ENCODE data around the gene FAN1. TPM values are rescaled to one million over a fixed set of nuclear protein-coding genes. Genes with fewer than 3 reads are reported as not detected.

The FAN1 gene
- total RNA-seq, 4 donors from 2014 or later: 8.2 to 22.3 (median 18.2) TPM

DNA sequence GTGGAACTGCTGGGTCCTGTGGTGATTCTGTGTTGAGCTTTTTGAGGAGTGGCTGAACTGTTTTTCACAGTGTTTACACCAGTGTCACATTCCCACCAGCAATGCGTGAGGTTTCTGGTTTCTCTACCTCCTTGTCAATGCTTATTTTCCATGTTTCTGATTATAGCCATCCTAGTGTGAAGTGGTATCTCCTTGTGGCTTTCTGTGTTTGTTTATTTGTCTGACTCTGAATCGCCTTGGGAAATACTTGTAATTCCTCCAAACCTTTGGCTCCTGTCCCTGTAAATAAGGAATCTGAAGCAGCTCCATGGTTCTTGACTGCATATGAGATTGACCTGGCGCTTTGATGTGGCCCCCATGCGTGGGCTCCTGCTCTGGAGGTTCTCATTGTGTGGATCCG is 20.6 kb downstream of the FAN1 start:
- Histone ChIP-seq H3K27me3 (no peaks in the 10 kb centered on the region), H3K36me3 (peaks cover 0 to 87% (median 0%) of the 10 kb centered on the region in 3 donors), H3K27ac (no peak overlapping the region)

GRCh38 chr15:30925686-30926085 is 22.0 kb downstream of the FAN1 start:
- Histone ChIP-seq H3K27me3 (no peaks in the 10 kb centered on the region), H3K9me3 (no peaks in the 10 kb centered on the region), H3K27ac (no peak overlapping the region), H3K4me3 (no peak overlapping the region), H3K36me3 (peaks cover 0 to 91% (median 0%) of the 10 kb centered on the region in 3 donors), H3K4me1 (no peaks in the 10 kb centered on the region)
- DNase-seq: no peak
- TF ChIP-seq CTCF (IDR thresholded peaks at IDR 0.05) (no peak), POLR2A (IDR thresholded peaks at IDR 0.05) (no peak)

More for the DNA sequence above, 20.6 kb downstream of the FAN1 start:
- Histone ChIP-seq H3K9me3 (no peaks in the 10 kb centered on the region), H3K4me1 (no peaks in the 10 kb centered on the region), H3K4me3 (no peak overlapping the region)
- TF ChIP-seq CTCF (IDR thresholded peaks at IDR 0.05): no peak
- TF ChIP-seq POLR2A (IDR thresholded peaks at IDR 0.05): no peak
- no peak for DNase-seq

GRCh38 chr15:30926161-30926560 is 22.4 kb downstream of the FAN1 start:
- Histone ChIP-seq H3K4me1 (no peaks in the 10 kb centered on the region), H3K36me3 (peaks cover 0 to 91% (median 0%) of the 10 kb centered on the region in 3 donors), H3K27ac (no peak overlapping the region), H3K4me3 (no peak overlapping the region), H3K9me3 (no peaks in the 10 kb centered on the region), H3K27me3 (no peaks in the 10 kb centered on the region)
- DNase-seq: no peak
- TF ChIP-seq POLR2A (IDR thresholded peaks at IDR 0.05): no peak
- TF ChIP-seq CTCF (IDR thresholded peaks at IDR 0.05): no peak

DNA sequence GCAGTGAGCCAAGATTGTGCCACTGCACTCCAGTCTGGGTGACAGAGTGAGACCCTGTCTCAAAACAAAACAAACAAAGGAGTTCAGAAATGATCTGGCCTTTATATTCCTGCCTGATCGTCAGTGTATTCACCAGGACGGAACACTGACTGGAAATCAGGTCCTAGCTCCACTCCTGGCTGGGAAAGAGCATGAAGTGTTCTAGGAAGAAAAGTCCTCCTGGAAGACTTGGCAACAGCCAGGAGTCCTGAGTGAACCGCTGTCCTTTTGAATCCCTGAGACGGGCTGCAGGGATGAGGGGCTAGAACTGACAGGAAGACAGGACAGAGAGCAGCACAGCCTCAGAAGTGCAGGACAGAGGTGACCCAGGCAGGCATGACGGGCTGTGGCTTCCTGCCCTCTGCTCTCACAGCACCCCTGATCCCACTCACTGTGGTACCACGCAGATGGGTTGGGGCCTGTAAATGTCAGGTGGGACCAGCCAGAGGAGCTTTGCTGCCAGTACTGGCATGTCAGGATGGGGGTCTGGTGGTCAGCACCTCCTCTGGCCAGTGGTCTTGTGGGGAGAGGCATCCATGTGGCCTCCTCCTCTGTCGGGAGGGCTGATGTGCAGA is 23.5 kb downstream of the FAN1 start:
- H3K36me3 ChIP-seq: peaks cover 0 to 82% (median 0%) of the 10 kb centered on the region in 3 donors
- TF ChIP-seq CTCF (IDR thresholded peaks at IDR 0.05) (no peak), POLR2A (IDR thresholded peaks at IDR 0.05) (no peak)
- H3K4me1 ChIP-seq: no peaks in the 10 kb centered on the region

DNA sequence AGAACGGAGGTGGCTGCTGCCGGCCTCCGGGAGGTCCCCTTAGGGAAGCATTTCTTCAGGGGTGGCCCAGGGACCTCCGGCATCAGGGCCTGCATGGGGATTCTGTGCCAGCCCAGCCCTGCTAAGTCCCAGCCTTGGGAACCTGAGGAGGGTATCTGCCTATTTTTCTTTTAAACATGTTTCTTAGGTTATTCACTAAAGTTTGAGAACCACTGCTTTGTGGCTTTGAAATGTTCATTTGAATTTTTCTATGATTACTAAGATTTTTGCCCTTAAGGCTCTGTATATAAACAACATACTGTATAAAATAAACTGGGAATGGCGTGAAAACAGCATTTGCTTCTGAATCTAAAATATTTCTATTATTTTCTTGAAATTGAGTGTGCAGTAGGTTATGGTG is 24.4 kb downstream of the FAN1 start:
- DNase-seq: no peak
- H3K4me3 ChIP-seq: no peak overlapping the region
- H3K27me3 ChIP-seq: no peaks in the 10 kb centered on the region
- TF ChIP-seq CTCF (IDR thresholded peaks at IDR 0.05) (no peak), POLR2A (IDR thresholded peaks at IDR 0.05) (no peak)
- no peaks in the 10 kb centered on the region for H3K4me1 ChIP-seq
- no peak overlapping the region for H3K27ac ChIP-seq
- H3K9me3 ChIP-seq: no peaks in the 10 kb centered on the region
- H3K36me3 ChIP-seq: peaks cover 0 to 73% (median 0%) of the 10 kb centered on the region in 3 donors

More for the DNA sequence above, 23.5 kb downstream of the FAN1 start:
- Histone ChIP-seq H3K27ac (no peak overlapping the region), H3K4me3 (no peak overlapping the region), H3K9me3 (no peaks in the 10 kb centered on the region), H3K27me3 (no peaks in the 10 kb centered on the region)
- DNase-seq: no peak
